IPS-NIHi11 (cell line): Measurements from ENCODE around the gene FBXL7.

Source experiments
- DNase-seq: peaks from one replicate; pipeline ENCODE4 v3.0.0; 2012; ENCODE audit warnings: mixed read lengths, low spot score

The FBXL7 gene

DNA sequence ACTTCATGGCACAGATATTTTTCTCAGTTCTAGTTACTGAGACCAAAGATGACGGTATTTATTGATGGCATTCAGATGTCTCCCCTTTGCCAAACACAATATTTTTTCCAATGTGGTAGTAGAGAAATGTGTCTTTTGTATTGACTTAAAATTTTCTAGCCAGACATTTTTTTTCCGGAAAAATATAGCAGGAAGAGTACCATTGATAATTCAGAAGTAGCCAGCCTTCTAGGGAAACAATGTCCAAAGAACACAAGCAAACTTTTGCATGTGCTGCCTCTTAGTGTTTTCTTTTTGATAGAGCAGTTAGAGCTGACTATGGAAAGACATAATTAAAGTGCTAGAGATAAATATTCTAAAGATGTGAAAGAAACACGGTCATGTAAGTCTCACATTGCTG, 448.2 kb downstream of the FBXL7 start:
- DNase-seq, result no peak

DNA sequence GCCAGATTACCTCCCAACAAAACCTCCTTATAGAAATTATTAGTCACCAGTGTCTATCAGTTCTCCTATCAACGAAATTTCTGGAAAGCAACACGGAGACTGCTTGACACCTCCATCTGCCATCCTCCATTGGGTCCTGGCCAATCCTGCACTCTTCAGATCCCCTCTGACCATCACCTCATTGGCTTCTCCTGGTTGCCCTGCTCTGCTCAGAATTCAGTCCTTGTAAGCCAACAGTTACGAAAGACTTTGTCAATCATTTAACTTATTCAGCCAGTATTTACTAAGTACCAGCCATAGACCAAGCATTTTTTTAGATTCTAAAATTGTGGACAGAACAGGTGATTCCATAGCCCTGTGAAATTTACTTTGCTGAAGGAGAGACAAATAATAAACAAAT, 451.1 kb downstream of the FBXL7 start:
- no peak for DNase-seq

DNA sequence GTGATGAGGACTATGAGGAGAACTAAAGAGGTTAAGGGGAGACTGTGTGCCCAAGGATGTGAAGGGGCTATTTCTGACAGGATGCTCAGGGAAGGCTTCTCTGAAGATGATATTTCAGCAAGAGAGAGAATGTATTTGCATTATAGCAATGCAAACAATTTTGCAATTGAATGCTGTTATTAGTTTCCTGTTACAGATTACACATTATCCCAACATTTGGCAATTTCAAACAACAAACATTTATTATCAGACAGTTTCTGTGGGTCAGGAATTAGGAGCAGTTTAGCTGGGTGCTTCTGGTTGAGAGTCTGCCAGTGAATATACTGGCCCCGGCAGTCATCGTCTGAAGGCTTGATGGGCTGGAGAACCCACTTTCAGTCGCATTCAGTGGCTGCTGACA, 451.6 kb downstream of the FBXL7 start:
- DNase-seq, result no peak

DNA sequence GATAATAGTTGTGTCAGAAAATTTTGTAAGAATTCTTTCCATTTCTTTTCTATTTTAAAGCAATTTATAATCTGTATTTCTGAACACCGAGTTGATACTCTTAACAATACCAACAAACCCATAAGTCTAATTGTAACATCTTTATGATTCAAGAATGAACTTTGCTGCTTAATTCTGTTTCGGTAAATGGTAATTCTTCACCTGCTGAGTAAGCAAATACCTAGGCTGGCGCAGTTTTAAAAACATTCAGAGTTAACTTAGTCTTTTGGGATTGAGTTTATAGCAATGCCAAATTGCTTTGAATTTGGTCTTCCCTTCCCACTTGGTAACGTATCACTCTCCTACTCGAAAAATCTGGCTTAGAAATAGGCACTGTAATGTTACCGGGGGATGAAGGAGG, 456.6 kb downstream of the FBXL7 start:
- no peak for DNase-seq

DNA sequence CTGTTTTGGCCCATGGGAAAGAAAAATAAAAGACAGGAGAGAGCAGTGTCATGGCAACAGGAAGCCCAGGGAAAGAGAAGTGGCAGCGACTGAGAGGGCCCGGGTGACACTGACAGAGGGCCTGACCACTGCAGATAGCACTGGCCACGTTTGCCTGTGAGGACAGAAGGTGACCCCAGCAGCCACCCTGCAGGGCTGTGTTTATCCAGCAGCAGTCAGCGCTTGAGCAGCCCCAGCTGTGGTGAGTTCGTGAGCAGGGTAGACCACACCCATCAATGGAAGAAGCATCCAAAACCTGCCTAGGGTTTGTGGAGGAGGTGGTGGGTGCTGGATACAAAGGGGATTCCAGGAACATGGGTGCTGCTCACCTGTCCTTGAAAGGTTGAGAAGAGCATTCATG, 457.1 kb downstream of the FBXL7 start:
- DNase-seq, result no peak

DNA sequence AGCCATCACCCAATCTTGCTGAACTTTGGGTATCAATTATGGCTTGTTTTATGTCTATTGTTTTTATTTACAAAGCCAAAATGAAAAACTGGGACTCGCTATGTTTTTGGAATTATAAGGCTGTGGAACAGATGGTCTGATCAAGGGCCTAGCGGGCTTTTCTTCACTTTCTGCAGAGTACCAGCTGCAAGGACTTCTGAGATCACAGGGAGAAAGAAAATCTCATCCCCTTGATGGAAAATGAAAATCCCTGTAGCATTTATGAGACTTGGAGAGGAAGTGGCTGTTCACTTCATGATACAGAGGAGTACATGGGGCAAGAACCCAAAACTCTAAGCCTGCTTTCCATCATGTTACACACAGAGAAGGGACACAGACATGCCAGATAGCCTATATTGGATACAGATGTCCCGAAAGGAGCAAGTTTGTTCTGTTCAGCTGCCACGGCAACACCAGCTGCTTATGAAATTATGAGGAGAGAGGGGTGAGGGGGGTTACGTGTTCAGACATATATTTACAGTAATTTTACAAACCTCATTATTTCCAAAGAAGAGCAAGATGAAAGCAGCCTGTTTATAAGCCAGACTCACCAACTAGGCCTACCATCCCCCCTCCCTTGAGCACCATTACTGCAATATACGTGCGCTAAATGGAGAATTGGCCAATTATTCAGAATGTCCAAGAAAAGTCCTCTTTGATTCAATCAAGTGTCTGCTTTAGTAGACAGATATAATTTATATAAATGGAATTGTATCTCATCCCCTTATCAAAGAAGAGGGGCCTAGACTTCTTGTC, 459.6 kb downstream of the FBXL7 start:
- no peak for DNase-seq

DNA sequence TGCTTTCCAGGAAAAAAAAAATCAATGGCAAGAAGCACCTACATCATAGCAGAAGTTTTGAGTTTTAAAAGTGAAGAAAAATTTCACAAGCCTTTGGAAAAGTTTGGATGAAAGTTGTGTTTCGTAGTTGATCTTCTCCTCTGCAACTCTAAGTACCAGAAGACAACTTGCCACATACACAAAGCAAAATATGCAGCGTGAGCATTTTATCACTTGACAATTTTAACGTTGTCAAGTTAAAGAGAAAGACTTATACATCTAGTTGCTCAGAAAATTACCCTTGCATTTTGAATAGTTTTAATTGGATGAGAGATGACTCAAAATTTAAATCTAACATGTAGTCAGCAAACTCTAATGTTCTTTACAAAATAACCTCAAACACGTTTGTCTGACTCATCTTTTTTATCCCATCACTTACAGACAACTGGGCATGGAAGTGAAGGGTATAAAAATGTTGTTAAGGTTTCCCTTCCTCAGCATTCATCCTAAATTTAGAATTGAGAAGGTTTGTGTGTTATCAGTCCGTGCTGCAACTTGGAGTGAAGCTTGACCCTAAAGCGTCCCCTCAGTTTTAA, 466.2 kb downstream of the FBXL7 start:
- no peak for DNase-seq

DNA sequence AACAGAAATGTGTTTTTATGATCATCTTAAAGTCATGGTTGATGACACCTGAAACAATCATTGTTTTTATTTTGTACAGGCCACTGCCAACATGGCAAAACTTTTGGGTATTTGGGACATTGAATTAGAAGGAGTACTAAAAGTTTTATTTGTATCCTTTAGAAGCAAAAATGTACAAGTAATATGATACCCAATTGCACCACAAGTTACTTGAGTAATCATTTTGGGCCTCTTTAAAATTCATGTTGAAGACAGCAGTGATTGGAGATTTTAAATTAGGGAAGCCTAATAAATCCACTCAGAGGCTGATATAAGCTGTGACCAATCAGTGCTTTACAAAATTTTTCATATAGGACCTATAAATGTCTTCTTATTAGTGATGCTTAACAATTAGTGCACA, 466.7 kb downstream of the FBXL7 start:
- no peak for DNase-seq

DNA sequence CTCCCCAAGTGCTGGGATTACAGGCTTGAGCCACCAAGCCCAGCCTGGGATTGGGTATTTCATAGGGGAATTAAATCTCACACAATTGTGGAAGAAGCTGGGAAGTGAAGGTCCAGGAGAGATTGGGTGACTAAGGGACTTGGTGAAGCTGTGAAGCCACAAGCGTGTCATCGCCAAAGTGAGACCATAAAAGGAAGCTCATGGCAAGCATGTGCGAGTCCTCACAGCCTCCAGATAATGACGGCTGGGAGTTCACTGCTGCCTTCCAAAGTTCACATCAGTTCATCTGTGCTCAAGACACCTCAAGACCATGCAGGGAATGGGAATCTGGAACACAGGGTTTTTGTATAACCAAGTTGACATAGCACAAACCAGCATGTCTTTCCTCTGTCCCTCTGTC, 469.0 kb downstream of the FBXL7 start:
- DNase-seq, result no peak

DNA sequence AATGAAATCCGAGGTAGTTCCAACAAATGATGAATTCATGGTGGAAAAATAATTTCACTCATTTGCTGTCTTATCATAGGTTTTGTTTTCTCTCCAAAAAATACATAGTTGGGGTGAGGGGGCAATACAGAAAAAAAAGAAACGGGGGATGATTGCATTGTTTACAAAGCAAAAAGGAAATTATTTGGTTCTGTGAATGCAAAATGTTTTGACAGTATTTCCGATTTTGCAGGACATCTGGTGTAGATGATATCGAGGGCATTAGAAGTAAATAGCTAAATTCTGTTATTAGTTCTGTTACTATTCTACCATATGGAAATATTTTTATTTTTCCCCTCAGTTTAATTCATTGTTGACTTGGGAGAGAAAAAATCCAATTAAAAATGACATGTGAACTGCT, 477.9 kb downstream of the FBXL7 start:
- no peak for DNase-seq

DNA sequence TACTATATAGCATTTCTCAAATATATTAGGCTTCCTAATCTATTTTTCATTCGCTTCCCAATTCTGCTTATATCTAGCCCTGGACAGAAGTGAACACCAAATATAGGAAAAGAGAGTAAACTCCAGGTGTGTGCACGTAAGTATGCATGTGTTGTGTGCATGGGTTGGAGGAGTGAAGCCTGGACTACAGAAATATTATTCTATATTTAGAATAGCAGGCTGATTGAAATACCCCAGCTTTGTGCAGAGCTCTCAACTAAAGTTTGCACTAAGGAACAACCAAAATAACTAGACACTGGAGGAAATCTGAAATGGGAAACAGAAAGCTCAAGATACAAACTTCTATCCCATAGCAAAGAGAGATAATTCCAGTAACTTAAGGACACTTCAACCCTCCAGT, 480.9 kb downstream of the FBXL7 start:
- DNase-seq, result no peak

DNA sequence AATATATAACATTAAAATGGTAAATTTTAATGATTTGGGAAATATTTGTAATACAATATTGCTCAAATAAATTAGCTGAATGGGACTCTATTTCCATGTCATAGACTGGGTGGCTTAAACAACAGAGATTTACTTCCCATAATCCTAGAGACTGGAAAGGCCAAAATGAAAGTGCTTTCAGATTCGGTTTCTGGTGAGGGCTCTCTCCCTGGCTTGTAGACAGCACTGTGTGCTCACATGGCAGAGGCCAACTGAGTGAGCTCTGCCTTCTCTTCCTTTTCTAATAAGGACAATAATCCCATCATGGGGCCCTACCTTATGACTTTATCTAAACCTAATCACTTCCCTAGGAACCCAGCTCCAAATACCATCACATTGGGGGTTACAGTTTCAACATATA, 483.4 kb downstream of the FBXL7 start:
- no peak for DNase-seq
